K562 (cell line): ENCODE data around the gene GNG3. TPM values are rescaled to one million over a fixed set of nuclear protein-coding genes. Genes with fewer than 3 reads are reported as not detected.
A peak's percentile ranks its signal among the peaks of the same experiment; 100 is the strongest.

ENCODE experiments used
- ATAC-seq: fragments of 200-7000 bp; cut with Tn5 transposase; 3 replicates; pipeline ENCODE4 v1.9.1; 2020; ENCODE audit warnings: moderate library complexity
- BruUV-seq: library from RNA; stranded (reverse); fragments of 400-500 nt; replicated peaks from 2 replicates; lab custom pipeline; 2021; lab: Mats Ljungman, UMichigan
- CTCF ChIA-PET: fragments of 300-600 bp; formaldehyde crosslinking; extraction: SDS; loops from one replicate; lab custom pipeline; 2021; ENCODE audit warnings: low intra/inter-chr PET ratio; lab: Yijun Ruan, JAX
- POLR2A ChIA-PET: fragments of 300-600, 350-650 bp; sonication (Branson Sonifier 250); formaldehyde crosslinking; extraction: SDS; loops from one replicate; lab custom pipeline; 2021; ENCODE audit warnings: antibody characterized with exemption, inconsistent platforms; lab: Yijun Ruan, JAX
- DNase-seq, 4 experiments: peaks; one replicate each; pipeline versions ENCODE4 v3.0.0 to v3.0.0-alpha.2; 2011 to 2018; ENCODE audit warnings: low spot score in 3 of 4, mixed read lengths in 3 of 4; ENCODE audit errors: extremely low read depth in 1 of 4
- FAIRE-seq: peaks from 2 replicates; lab custom pipeline; 2011; peaks lifted over from hg19 to GRCh38; lab: Jason Lieb, UNC
- H2AFZ ChIP-seq: 2 replicates; pipeline ENCODE4 v1.6.0; 2011; ENCODE audit warnings: low read depth, low read length, control low read depth, inconsistent platforms
- H3K27ac ChIP-seq: fragments of 200-600 bp; 3 replicates; pipeline ENCODE4 v1.8.0; 2011; ENCODE audit warnings: low read depth, mild to moderate bottlenecking, control low read depth, inconsistent platforms, low read length, moderate library complexity, mixed read lengths; ENCODE audit errors: extremely low read depth
- H3K27me3 ChIP-seq, 2 experiments: fragments of 300-600 bp in 1 of 2; 2 replicates in 1 of 2; 3 replicates in 1 of 2; pipeline versions ENCODE4 v1.6.0 to v1.8.0; 2011; ENCODE audit warnings: inconsistent platforms in 2 of 2, low read length in 2 of 2, mild to moderate bottlenecking in 1 of 2, mixed read lengths in 1 of 2, moderate library complexity in 1 of 2; ENCODE audit not compliant: control insufficient read depth in 2 of 2, insufficient read depth in 2 of 2
- H3K36me3 ChIP-seq: fragments of 300-600 bp; 3 replicates; pipeline ENCODE4 v1.8.0; 2011; ENCODE audit warnings: mild to moderate bottlenecking, low read length, inconsistent platforms; ENCODE audit not compliant: control insufficient read depth, insufficient read depth
- H3K4me1 ChIP-seq, 2 experiments: fragments of 200-600 bp in 1 of 2; replicated peaks in 1 of 2; 2 replicates in 1 of 2; 3 replicates in 1 of 2; pipeline versions ENCODE4 v1.5.1 to v1.8.0; 2011; ENCODE audit warnings: inconsistent platforms in 2 of 2, low read length in 2 of 2, mild to moderate bottlenecking in 1 of 2, mixed read lengths in 1 of 2, moderate library complexity in 1 of 2; ENCODE audit not compliant: control insufficient read depth in 2 of 2, insufficient read depth in 2 of 2
- H3K4me2 ChIP-seq: 2 replicates; pipeline ENCODE4 v1.6.1; 2011; ENCODE audit warnings: low read length, control low read depth, inconsistent platforms, mixed read lengths; ENCODE audit not compliant: insufficient read depth
- H3K4me3 ChIP-seq: fragments of 200-600 bp; sonication (generic), shearing (Covaris generic); 2 replicates; pipeline ENCODE4 v1.5.1; 2016; ENCODE audit warnings: control low read depth, inconsistent platforms
- H3K79me2 ChIP-seq: fragments of 200-600 bp; 3 replicates; pipeline ENCODE4 v1.8.0; 2011; ENCODE audit warnings: low read length, inconsistent platforms; ENCODE audit not compliant: control insufficient read depth, insufficient read depth
- H3K9ac ChIP-seq, 2 experiments: 2 replicates each; pipeline versions ENCODE4 v1.6.0 to v1.6.1; 2011; ENCODE audit warnings: low read depth in 2 of 2, low read length in 2 of 2, control low read depth in 1 of 2, inconsistent platforms in 1 of 2, mild to moderate bottlenecking in 1 of 2, mixed read lengths in 1 of 2; ENCODE audit not compliant: insufficient read depth in 1 of 2
- H3K9me1 ChIP-seq: one replicate; pipeline ENCODE4 v1.6.0; 2011; ENCODE audit warnings: inconsistent platforms, mild to moderate bottlenecking, low read length, moderate library complexity; ENCODE audit not compliant: control insufficient read depth, insufficient read depth
- H3K9me3 ChIP-seq: replicated peaks from 2 replicates; pipeline ENCODE4 v1.5.1; 2011; ENCODE audit warnings: low read depth, low read length, inconsistent platforms; ENCODE audit not compliant: control insufficient read depth, insufficient read depth
- H4K20me1 ChIP-seq: replicated peaks from 2 replicates; pipeline ENCODE4 v1.6.1; 2011; ENCODE audit warnings: low read length, inconsistent platforms, mixed read lengths; ENCODE audit not compliant: control insufficient read depth, insufficient read depth
- ARID1B ChIP-seq: fragments of 450-650 bp; IDR thresholded peaks from 2 replicates; pipeline ENCODE4 v1.6.1; 2016; ENCODE audit warnings: antibody characterized with exemption, mild to moderate bottlenecking, inconsistent platforms
- HDAC2 ChIP-seq: fragments of 450-650 bp; IDR thresholded peaks from 2 replicates; pipeline ENCODE4 v1.6.1; 2016; ENCODE audit warnings: mild to moderate bottlenecking
- JUN ChIP-seq, 2 experiments: sonication (generic) in 1 of 2; formaldehyde crosslinking in 1 of 2; IDR thresholded peaks; 2 replicates each; pipeline versions ENCODE4 v1.6.1 to v1.8.0; 2012 to 2022; ENCODE audit warnings: borderline replicate concordance in 2 of 2, mild to moderate bottlenecking in 2 of 2, improper control_type of control experiment in 1 of 2, low read depth in 1 of 2, low read length in 1 of 2, missing genetic modification reagents in 1 of 2
- JUND ChIP-seq, 2 experiments: IDR thresholded peaks; 2 replicates in 1 of 2; 3 replicates in 1 of 2; pipeline ENCODE4 v1.6.1; 2011; ENCODE audit warnings: borderline replicate concordance in 2 of 2, low read depth in 2 of 2, low read length in 2 of 2, improper control_type of control experiment in 1 of 2, missing biosample characterization in 1 of 2, missing genetic modification characterization in 1 of 2, missing genetic modification reagents in 1 of 2
- RAD21 ChIP-seq, 2 experiments: fragments of 250-450 bp in 1 of 2; fragments of 450-650 bp in 1 of 2; sonication (Bioruptor Pico) in 1 of 2; formaldehyde crosslinking in 1 of 2; IDR thresholded peaks in 1 of 2; conservative IDR thresholded peaks in 1 of 2; 2 replicates each; pipeline versions ENCODE4 v1.4.0 to v1.8.0; 2020 to 2022; ENCODE audit warnings: mild to moderate bottlenecking in 2 of 2, moderate library complexity in 1 of 2
- SP2 ChIP-seq: IDR thresholded peaks from 2 replicates; pipeline ENCODE4 v1.6.1; 2011; ENCODE audit warnings: mild to moderate bottlenecking, low read depth, low read length, moderate library complexity; ENCODE audit not compliant: poor library complexity, severe bottlenecking; ENCODE audit errors: extremely low read depth
- SRSF1 ChIP-seq: fragments of 200-400 bp; formaldehyde crosslinking; IDR thresholded peaks from 2 replicates; pipeline ENCODE4 v1.6.1; 2017; ENCODE audit warnings: mild to moderate bottlenecking, low read depth, low read length, moderate library complexity
- SRSF3 ChIP-seq: fragments of 200-400 bp; formaldehyde crosslinking; IDR thresholded peaks from 2 replicates; pipeline ENCODE4 v1.6.1; 2016; ENCODE audit warnings: mild to moderate bottlenecking, low read length, moderate library complexity; ENCODE audit not compliant: insufficient read depth
- THAP12 ChIP-seq: fragments of 250-450 bp; sonication (Bioruptor Pico); IDR thresholded peaks from 2 replicates; pipeline ENCODE4 v1.9.0; 2021; ENCODE audit warnings: mild to moderate bottlenecking, inconsistent platforms
- WGBS: fragments of 100-300 bp; shearing (Covaris generic); methylation state at CpG from one replicate; pipeline ENCODE4 v1.1.6; 2016; ENCODE audit warnings: low coverage, mixed read lengths; ENCODE audit not compliant: insufficient coverage; ENCODE audit errors: missing lambda C conversion rate; 5-methylcytosine and 5-hydroxymethylcytosine counted together
- in situ Hi-C: fragments of 300-500 bp; cut with MboI; formaldehyde crosslinking; loops from 4 replicates; pipeline ENCODE4 v1.15.0; 2018; ENCODE audit warnings: inconsistent platforms, mixed read lengths
- intact Hi-C: fragments of 100-400 bp; cut with micrococcal nuclease; formaldehyde crosslinking; loops from 2 replicates; pipeline ENCODE4 v1.14.2; 2022
- polyA plus RNA-seq, 8 experiments: library from polyadenylated mRNA; depleted of rRNA in 4 of 8; stranded (reverse) in 5 of 8; unstranded in 3 of 8; fragments of >200 nt; fragmentation: Nextera tagmentation in 2 of 8; fragmentation: Illumina TruSeq in 1 of 8; extraction: Ambion mirVana in 2 of 8; extraction: Trizol in 1 of 8; gene quantifications; 2 replicates each; pipeline versions ENCODE4 v1.2.1 to v1.2.3, GENCODE V29; 2011 to 2014; ENCODE audit warnings: inconsistent platforms in 1 of 8, missing spikeins in 1 of 8
- total RNA-seq, 7 experiments: library from RNA; depleted of rRNA in 6 of 7; stranded (reverse); fragments of >200 nt in 6 of 7; fragmentation: Illumina TruSeq in 2 of 7; extraction: Trizol in 2 of 7; gene quantifications; 2 replicates each; pipeline versions ENCODE4 v1.2.1 to v1.2.3, GENCODE V29; 2011 to 2021; ENCODE audit warnings: low replicate concordance in 1 of 7
- TF ChIP-seq, protein P1 (sequence below): fragments of 450-650 bp; IDR thresholded peaks from 2 replicates; pipeline ENCODE4 v1.6.1; 2016

GNG3 gene
- total and polyA plus RNA-seq, 9 of the 15 experiments (the other 6 are each of a cell fraction or from before 2014, with no cell fraction given): 0.07 TPM; not detected in 8

DNA sequence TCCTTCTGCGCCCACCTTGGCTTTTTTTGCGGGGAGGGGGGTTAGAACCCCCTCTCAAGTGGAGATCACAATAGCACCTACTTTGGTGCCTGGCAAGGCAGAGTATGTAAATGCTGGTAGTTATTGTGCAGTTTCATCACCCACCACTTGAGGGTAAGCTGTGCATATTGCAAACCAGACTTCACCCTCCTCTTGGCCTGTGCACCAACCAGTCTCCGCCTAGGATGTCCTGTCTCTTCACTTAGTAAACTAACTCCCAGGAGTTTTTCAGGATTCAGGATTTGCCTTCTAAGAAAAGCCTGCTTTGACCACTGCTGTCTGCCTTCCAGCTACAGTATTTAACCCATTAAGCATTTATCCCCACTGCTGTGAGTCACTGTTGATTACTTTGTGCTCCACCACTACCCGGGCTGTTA is 26.6 kb upstream of the GNG3 start:
- Histone ChIP-seq H3K79me2 (peaks cover 34% of the 10 kb centered on the region), H3K36me3 (peaks cover 24% of the 10 kb centered on the region), H3K4me2 (peak overlapping the region; percentile 14; the same call in 1 of the 2 replicates), H3K9ac (peak overlapping the region in 1 of 2 experiments; percentile 31; a peak in 2 of 4 replicates), H3K27ac (peak overlapping the region; percentile 9), H3K9me1 (no peaks in the 10 kb centered on the region), H3K4me3 (no peak overlapping the region), H2AFZ (peak overlapping the region; percentile 96), H4K20me1 (no peaks in the 10 kb centered on the region), H3K27me3 (no peaks in the 10 kb centered on the region), H3K9me3 (no peaks in the 10 kb centered on the region), H3K4me1 (peaks cover 25 to 42% of the 10 kb centered on the region in 2 experiments; a peak in 4 of 5 replicates)
- 40% methylated on average over 4 of the region's 4 CpGs for WGBS
- ChIA-PET POLR2A (interaction anchor here (0.6 to 2.9 kb wide), 18 partner anchors 8 to 1351 kb away, joined by 3 to 27 read pairs (median 4); partner anchors contain the start of genes C11orf98, CSKMT, EEF1G and GANAB), CTCF (no interaction called here)
- no TSS peak for BruUV-seq
- ATAC-seq: peak; percentile 81
- peak; percentile 38 to 81 (median 55) for DNase-seq
- in situ Hi-C loops (no loop called here), intact Hi-C loops (loop anchor here (5.0 kb wide), 2 partner anchors 201 to 299 kb away; partner anchors contain the start of gene SLC3A2)
- FAIRE-seq: peak; percentile 86
- TF ChIP-seq ARID1B: no peak
- no peak for TF ChIP-seq SRSF3
- no peak for TF ChIP-seq SRSF1
- no peak for TF ChIP-seq THAP12 (CRISPR knock-in tag)
- no peak for TF ChIP-seq SP2
- peak; percentile 14; the same call in 1 of the 2 replicates for TF ChIP-seq JUN (IDR thresholded peaks at IDR 0.05; ENCODE audit: borderline replicate concordance, low read depth, low read length)
- TF ChIP-seq JUN (CRISPR knock-in tag; IDR thresholded peaks at IDR 0.05; ENCODE audit: borderline replicate concordance): no peak
- no peak for TF ChIP-seq HDAC2
- 0 out of 2 replicates have a peak, but pooled peaks have one; percentile 11 for TF ChIP-seq JUND (IDR thresholded peaks at IDR 0.05; ENCODE audit: borderline replicate concordance, low read depth, low read length)
- TF ChIP-seq JUND (tag; IDR thresholded peaks at IDR 0.05; ENCODE audit: borderline replicate concordance, low read depth, low read length): no peak; the same call in 2 of the 3 replicates
- TF ChIP-seq, protein P1, sequence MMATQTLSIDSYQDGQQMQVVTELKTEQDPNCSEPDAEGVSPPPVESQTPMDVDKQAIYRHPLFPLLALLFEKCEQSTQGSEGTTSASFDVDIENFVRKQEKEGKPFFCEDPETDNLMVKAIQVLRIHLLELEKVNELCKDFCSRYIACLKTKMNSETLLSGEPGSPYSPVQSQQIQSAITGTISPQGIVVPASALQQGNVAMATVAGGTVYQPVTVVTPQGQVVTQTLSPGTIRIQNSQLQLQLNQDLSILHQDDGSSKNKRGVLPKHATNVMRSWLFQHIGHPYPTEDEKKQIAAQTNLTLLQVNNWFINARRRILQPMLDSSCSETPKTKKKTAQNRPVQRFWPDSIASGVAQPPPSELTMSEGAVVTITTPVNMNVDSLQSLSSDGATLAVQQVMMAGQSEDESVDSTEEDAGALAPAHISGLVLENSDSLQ: no peak
- TF ChIP-seq RAD21 (CRISPR knock-in tag; conservative IDR thresholded peaks at IDR 0.05 in 1 of 2, IDR thresholded peaks at IDR 0.05 in 1 of 2): peak; percentile 45 to 69
